DMS53 (cell line): Measurements from ENCODE around the gene ZMYND8.
A peak's percentile ranks its signal among the peaks of the same experiment; 100 is the strongest.
"Not testable (repeated sequence)": the region's sequence is repeated elsewhere in the genome, so short reads cannot be mapped to it uniquely, and the experiment has no call there.

ENCODE experiments used
- DNase-seq: peaks from one replicate; lab custom pipeline; 2025; lab: John Stamatoyannopoulos, UW

Gene ZMYND8

GRCh38 chr20:47356526-47357295, at the start of gene ZMYND8:
Gene ZMYND8, minus strand, starts transcription at chr20:47356699. Its CDS starts 29 bp downstream, at chr20:47356670.
- peak; percentile 94 for DNase-seq

GRCh38 chr20:47405775-47406325, 49.4 kb upstream of the ZMYND8 start:
- no peak for DNase-seq

- DNase-seq = peak; percentile 55
These were observed 44.2 kb upstream of the ZMYND8 start for GRCh38 chr20:47400685-47401084.

GRCh38 chr20:47397652-47398301, 41.3 kb upstream of the ZMYND8 start:
- peak; percentile 39 for DNase-seq

GRCh38 chr20:47396762-47397476, 40.4 kb upstream of the ZMYND8 start:
- no peak for DNase-seq

GRCh38 chr20:47393796-47394514, 37.5 kb upstream of the ZMYND8 start:
- DNase-seq = not testable (repeated sequence)

GRCh38 chr20:47392721-47393073, 36.2 kb upstream of the ZMYND8 start:
- DNase-seq = no peak

GRCh38 chr20:47392015-47392720, 35.7 kb upstream of the ZMYND8 start:
- peak; percentile 64 for DNase-seq

- no peak for DNase-seq
These were observed 34.9 kb upstream of the ZMYND8 start for GRCh38 chr20:47391276-47392010.

- no peak for DNase-seq
These were observed 33.4 kb upstream of the ZMYND8 start for GRCh38 chr20:47389867-47390347.

- DNase-seq = not testable (repeated sequence)
These were observed 29.5 kb upstream of the ZMYND8 start for GRCh38 chr20:47385968-47386367.

GRCh38 chr20:47382746-47383415, 26.4 kb upstream of the ZMYND8 start:
- no peak for DNase-seq

GRCh38 chr20:47380481-47380880, 24.0 kb upstream of the ZMYND8 start:
- DNase-seq = peak; percentile 38

GRCh38 chr20:47379433-47380150, 23.1 kb upstream of the ZMYND8 start:
- no peak for DNase-seq

GRCh38 chr20:47377122-47377722, 20.7 kb upstream of the ZMYND8 start:
- no peak for DNase-seq

GRCh38 chr20:47376096-47376643, 19.7 kb upstream of the ZMYND8 start:
- DNase-seq = not testable (repeated sequence)

GRCh38 chr20:47374121-47374520, 17.6 kb upstream of the ZMYND8 start:
- DNase-seq = not testable (repeated sequence)

GRCh38 chr20:47373206-47373733, 16.8 kb upstream of the ZMYND8 start:
- no peak for DNase-seq
